GM13976 (cell line): ENCODE measurements around the gene CD27.

ENCODE experiments used
- DNase-seq: peaks from one replicate; pipeline ENCODE4 v3.0.0; 2012; ENCODE audit warnings: low spot score
- in situ Hi-C: fragments of 300-500 bp; cut with MboI; formaldehyde crosslinking; loops from one replicate; pipeline ENCODE4 v1.12.0; 2022; ENCODE audit warnings: low sequenced_read_pairs, mixed read lengths, inconsistent platforms; ENCODE audit not compliant: unreplicated experiment
- TF ChIP-seq, protein P1 (sequence below): IDR thresholded peaks from 2 replicates; pipeline ENCODE4 v1.5.1; 2012; ENCODE audit warnings: borderline replicate concordance, mild to moderate bottlenecking; ENCODE audit not compliant: insufficient read depth; ENCODE audit errors: extremely low read depth, missing control alignments, control extremely low read depth

CD27 gene

DNA sequence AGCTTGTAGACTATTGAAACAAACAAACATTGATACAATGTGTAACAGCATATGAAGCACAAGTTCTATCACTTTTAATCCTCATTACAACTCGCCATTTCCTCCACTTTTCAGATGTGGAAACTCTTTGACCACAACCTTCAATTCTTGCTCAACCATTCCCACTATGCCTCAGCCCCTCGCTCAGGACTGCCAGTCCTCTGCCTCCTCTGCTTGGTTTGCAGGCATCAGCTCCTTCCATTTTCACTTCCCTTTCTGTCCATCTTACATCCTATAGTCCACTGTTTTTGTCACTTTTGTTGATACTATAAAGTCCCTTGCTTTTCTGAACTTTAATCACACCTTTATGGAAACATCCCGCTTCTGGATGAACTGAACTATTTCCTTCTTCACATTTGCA, 28.2 kb upstream of the CD27 start:
- TF ChIP-seq, protein P1, sequence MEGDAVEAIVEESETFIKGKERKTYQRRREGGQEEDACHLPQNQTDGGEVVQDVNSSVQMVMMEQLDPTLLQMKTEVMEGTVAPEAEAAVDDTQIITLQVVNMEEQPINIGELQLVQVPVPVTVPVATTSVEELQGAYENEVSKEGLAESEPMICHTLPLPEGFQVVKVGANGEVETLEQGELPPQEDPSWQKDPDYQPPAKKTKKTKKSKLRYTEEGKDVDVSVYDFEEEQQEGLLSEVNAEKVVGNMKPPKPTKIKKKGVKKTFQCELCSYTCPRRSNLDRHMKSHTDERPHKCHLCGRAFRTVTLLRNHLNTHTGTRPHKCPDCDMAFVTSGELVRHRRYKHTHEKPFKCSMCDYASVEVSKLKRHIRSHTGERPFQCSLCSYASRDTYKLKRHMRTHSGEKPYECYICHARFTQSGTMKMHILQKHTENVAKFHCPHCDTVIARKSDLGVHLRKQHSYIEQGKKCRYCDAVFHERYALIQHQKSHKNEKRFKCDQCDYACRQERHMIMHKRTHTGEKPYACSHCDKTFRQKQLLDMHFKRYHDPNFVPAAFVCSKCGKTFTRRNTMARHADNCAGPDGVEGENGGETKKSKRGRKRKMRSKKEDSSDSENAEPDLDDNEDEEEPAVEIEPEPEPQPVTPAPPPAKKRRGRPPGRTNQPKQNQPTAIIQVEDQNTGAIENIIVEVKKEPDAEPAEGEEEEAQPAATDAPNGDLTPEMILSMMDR: no peak
- no peak for DNase-seq
- in situ Hi-C loops: no loop called here

DNA sequence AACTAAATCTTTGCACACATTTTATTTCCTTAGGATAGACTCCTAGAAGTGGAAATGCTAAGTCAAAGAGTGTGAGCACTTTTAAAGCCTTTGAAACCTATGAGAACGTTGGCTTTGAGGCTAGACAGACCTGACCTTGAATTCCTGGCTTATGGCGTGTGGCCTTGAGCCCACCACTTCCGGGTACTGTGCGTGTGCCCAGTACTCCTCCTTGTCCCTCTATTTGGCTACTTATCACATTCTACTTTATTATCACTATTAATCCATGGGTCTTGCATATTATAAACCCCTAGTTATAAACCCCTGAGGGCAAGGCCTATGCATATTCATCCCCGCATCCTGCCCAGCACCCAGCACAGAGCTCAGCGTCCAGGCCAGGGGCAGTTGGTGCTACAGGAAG, 26.0 kb upstream of the CD27 start:
- in situ Hi-C loops: no loop called here
- DNase-seq: no peak
- TF ChIP-seq, protein P1: no peak

DNA sequence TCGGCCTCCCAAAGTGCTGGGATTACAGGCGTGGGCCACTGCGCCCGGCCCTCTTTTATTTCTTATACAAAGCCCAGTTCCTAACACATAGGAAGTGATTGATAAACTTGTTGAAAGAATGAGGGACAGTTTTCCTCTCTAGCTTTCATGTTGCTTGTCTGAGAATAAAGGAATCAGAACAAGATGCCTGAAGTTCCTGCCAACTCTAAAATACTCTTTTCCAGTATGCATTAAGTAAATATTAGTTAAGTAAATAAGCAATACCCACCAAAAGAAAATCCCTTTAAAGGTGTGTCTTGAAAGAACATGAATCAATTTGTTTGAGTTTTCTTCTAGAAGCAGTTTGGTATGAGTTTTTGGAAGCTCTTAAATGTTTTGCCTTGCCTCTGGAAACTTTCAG, 24.4 kb upstream of the CD27 start:
- TF ChIP-seq, protein P1: no peak
- in situ Hi-C loops: loop anchor here (10.0 kb wide), 1 partner anchor 124 kb away; no protein-coding TSS in a partner anchor
- no peak for DNase-seq

DNA sequence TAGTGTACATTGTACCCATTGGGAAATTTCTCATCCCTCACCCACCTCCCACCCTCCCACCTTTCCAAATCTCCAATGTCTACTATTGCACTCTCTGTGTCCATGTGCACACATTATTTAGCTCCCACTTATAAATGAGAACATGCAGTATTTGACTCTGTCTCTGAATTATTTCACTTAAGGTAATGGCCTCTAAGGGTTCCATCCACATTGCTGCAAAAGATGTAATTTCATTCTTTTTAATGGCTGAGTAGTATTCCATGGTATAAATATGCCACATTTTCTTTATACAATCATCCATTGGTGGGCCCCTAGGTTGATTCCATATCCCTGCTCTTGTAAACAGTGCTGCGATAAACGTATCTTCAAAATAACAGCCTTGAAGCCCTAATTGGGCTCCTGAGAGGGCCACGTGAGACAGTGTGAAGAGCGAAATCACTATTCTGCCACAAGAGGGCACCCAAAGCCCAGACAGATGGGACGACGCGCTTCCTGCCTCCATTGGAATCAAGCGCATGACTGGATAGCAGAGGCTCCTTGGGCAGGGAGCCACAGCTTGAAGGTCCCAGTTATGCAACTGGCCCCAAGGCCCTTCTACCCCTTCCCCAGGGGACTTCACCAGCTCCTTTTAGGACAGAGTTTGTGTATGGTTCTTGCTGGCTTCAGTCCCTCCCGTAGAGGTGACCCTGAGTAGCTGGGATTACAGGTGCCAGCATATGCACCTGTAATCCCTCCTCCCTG, 21.3 kb upstream of the CD27 start:
- in situ Hi-C loops: loop anchor here (10.0 kb wide), 1 partner anchor 121 kb away; no protein-coding TSS in a partner anchor
- peak; percentile 82 for DNase-seq
- TF ChIP-seq, protein P1: peak; percentile 86

DNA sequence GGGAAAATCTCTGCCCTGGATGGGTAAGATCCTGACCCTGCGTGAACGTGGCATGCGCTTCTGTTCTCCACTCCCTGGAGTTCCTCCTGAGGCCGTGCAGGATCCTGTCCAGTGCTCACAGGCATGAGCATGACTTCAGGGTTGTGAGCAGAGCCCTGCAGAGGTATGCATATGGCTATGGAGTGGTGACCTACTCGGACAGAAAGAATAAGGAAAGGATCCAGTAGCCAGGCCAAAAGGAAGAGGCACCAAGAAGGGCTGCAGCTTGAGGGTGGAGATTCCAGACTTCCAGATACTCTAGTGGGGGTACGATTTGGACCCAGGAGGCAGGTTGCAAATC, 20.8 kb upstream of the CD27 start:
- TF ChIP-seq, protein P1: no peak
- in situ Hi-C loops: loop anchor here (10.0 kb wide), 1 partner anchor 121 kb away; no protein-coding TSS in a partner anchor
- no peak for DNase-seq

DNA sequence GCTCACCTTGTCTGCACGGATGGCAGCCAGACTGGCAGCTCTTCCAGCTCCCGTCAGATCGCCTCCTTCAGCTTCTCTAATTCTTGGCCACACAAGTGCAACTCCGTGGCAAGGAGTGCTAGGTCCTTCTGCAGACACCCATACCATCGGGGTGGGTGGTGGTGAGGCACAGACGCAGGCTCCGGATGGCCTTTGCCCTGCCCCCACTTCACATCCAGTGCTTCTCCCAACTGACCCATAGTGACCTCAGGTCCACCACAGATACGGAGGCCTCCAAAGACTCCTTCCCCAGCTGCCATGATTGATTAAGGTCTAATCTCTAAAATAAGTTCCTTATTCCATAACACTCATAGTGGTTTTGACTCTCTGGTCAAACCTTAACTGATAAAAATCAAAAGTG, 19.9 kb upstream of the CD27 start:
- TF ChIP-seq, protein P1: no peak
- no peak for DNase-seq
- in situ Hi-C loops: loop anchor here (10.0 kb wide), 1 partner anchor 120 kb away; no protein-coding TSS in a partner anchor
